H9 (cell line): Measurements from ENCODE around the gene DSCAM. TPM values are rescaled to one million over a fixed set of nuclear protein-coding genes. Genes with fewer than 3 reads are reported as not detected.

Source experiments
- DNase-seq: peaks from one replicate; pipeline ENCODE4 v3.0.0-alpha.2; 2017
- H2AFZ ChIP-seq: one replicate; pipeline ENCODE4 v1.6.1; 2013; ENCODE audit warnings: mild to moderate bottlenecking, low read length, control low read depth, moderate library complexity
- H2AK5ac ChIP-seq: 2 replicates; pipeline ENCODE4 v1.6.1; 2013; ENCODE audit warnings: low read length, control low read depth, mixed read lengths; ENCODE audit not compliant: insufficient read length
- H2BK120ac ChIP-seq: one replicate; pipeline ENCODE4 v1.6.1; 2013; ENCODE audit warnings: low read depth, mild to moderate bottlenecking, low read length, control low read depth, inconsistent platforms; ENCODE audit not compliant: poor library complexity, severe bottlenecking
- H2BK12ac ChIP-seq: 2 replicates; pipeline ENCODE4 v1.6.1; 2013; ENCODE audit warnings: low read length, control low read depth, mixed read lengths, low read depth; ENCODE audit not compliant: insufficient read length
- H2BK15ac ChIP-seq: 2 replicates; pipeline ENCODE4 v1.6.1; 2013; ENCODE audit warnings: low read depth, low read length, control low read depth
- H2BK20ac ChIP-seq: one replicate; pipeline ENCODE4 v1.6.1; 2013; ENCODE audit warnings: low read depth, mild to moderate bottlenecking, low read length, control low read depth, inconsistent platforms; ENCODE audit not compliant: poor library complexity, severe bottlenecking
- H2BK5ac ChIP-seq: 2 replicates; pipeline ENCODE4 v1.6.1; 2013; ENCODE audit warnings: low read length, control low read depth, mixed read lengths; ENCODE audit not compliant: insufficient read length
- H3K14ac ChIP-seq: 2 replicates; pipeline ENCODE4 v1.6.1; 2013; ENCODE audit warnings: low read length, control low read depth; ENCODE audit not compliant: insufficient read depth
- H3K18ac ChIP-seq: 2 replicates; pipeline ENCODE4 v1.6.1; 2013; ENCODE audit warnings: low read depth, mild to moderate bottlenecking, mixed read lengths, low read length, control low read depth; ENCODE audit not compliant: insufficient read length
- H3K23ac ChIP-seq: 2 replicates; pipeline ENCODE4 v1.6.1; 2013; ENCODE audit warnings: low read length, control low read depth, mixed read lengths, low read depth; ENCODE audit not compliant: insufficient read length
- H3K23me2 ChIP-seq: 2 replicates; pipeline ENCODE4 v1.6.1; 2013; ENCODE audit warnings: low read depth, mild to moderate bottlenecking, mixed read lengths, low read length, control low read depth; ENCODE audit not compliant: insufficient read length, poor library complexity, severe bottlenecking
- H3K27ac ChIP-seq: 2 replicates; pipeline ENCODE4 v1.5.1; 2013; ENCODE audit warnings: low read length, control low read depth, mixed read lengths, low read depth; ENCODE audit not compliant: insufficient read length
- H3K27me3 ChIP-seq: 2 replicates; pipeline ENCODE4 v1.6.1; 2013; ENCODE audit warnings: low read length, control low read depth, inconsistent platforms; ENCODE audit not compliant: insufficient read depth
- H3K4ac ChIP-seq: 2 replicates; pipeline ENCODE4 v1.6.1; 2013; ENCODE audit warnings: low read depth, mild to moderate bottlenecking, control low read depth, inconsistent platforms, low read length, moderate library complexity
- H3K4me1 ChIP-seq: 2 replicates; pipeline ENCODE4 v1.6.1; 2013; ENCODE audit warnings: low read length, control low read depth, inconsistent platforms; ENCODE audit not compliant: insufficient read depth
- H3K4me2 ChIP-seq: 2 replicates; pipeline ENCODE4 v1.6.1; 2013; ENCODE audit warnings: low read length, control low read depth, mixed read lengths; ENCODE audit not compliant: insufficient read length, insufficient read depth
- H3K56ac ChIP-seq: 2 replicates; pipeline ENCODE4 v1.6.1; 2013; ENCODE audit warnings: low read depth, mild to moderate bottlenecking, mixed read lengths, low read length, control low read depth; ENCODE audit not compliant: insufficient read length
- H3K79me1 ChIP-seq: 2 replicates; pipeline ENCODE4 v1.6.1; 2013; ENCODE audit warnings: low read depth, mild to moderate bottlenecking, moderate library complexity, low read length, control low read depth, inconsistent platforms; ENCODE audit not compliant: insufficient read depth, poor library complexity, severe bottlenecking
- H3K79me2 ChIP-seq: 2 replicates; pipeline ENCODE4 v1.6.1; 2013; ENCODE audit warnings: low read length, control low read depth, inconsistent platforms; ENCODE audit not compliant: insufficient read depth
- H3K9ac ChIP-seq: 2 replicates; pipeline ENCODE4 v1.6.1; 2013; ENCODE audit warnings: low read length, control low read depth, mixed read lengths; ENCODE audit not compliant: insufficient read length; ENCODE audit errors: extremely low read depth
- H3K9me3 ChIP-seq: one replicate; pipeline ENCODE4 v1.6.1; 2013; ENCODE audit warnings: low read depth, low read length, inconsistent platforms; ENCODE audit not compliant: control insufficient read depth
- H3T11ph ChIP-seq: one replicate; pipeline ENCODE4 v1.6.1; 2013; ENCODE audit warnings: mild to moderate bottlenecking, low read length, control low read depth, inconsistent platforms
- H4K20me1 ChIP-seq: one replicate; pipeline ENCODE4 v1.6.1; 2013; ENCODE audit not compliant: control insufficient read depth, insufficient read length, insufficient read depth
- H4K5ac ChIP-seq: 2 replicates; pipeline ENCODE4 v1.6.1; 2013; ENCODE audit warnings: low read depth, mild to moderate bottlenecking, mixed read lengths, low read length, control low read depth; ENCODE audit not compliant: insufficient read length
- H4K8ac ChIP-seq: replicated peaks from 2 replicates; pipeline ENCODE4 v1.6.1; 2013; ENCODE audit warnings: low read length, control low read depth, mixed read lengths, low read depth; ENCODE audit not compliant: insufficient read length
- H4K91ac ChIP-seq: 2 replicates; pipeline ENCODE4 v1.6.1; 2013; ENCODE audit warnings: low read depth, mild to moderate bottlenecking, moderate library complexity, mixed read lengths, low read length, control low read depth; ENCODE audit not compliant: insufficient read length
- H3K27ac Mint-ChIP-seq, 3 experiments: 2 replicates in 2 of 3; 3 replicates in 1 of 3; pipeline ENCODE4 v1.8.0; 2020 to 2021; ENCODE audit warnings: mixed read lengths in 3 of 3, mild to moderate bottlenecking in 1 of 3, moderate library complexity in 1 of 3
- H3K27me3 Mint-ChIP-seq: 2 replicates; pipeline ENCODE4 v1.8.0; 2021; ENCODE audit warnings: low read depth, mild to moderate bottlenecking, moderate library complexity, mixed read lengths
- H3K36me3 Mint-ChIP-seq, 3 experiments: 2 replicates in 2 of 3; 3 replicates in 1 of 3; pipeline ENCODE4 v1.8.0; 2020 to 2021; ENCODE audit warnings: low read depth in 3 of 3, mixed read lengths in 3 of 3; ENCODE audit not compliant: insufficient read depth in 1 of 3
- H3K4me1 Mint-ChIP-seq, 2 experiments: 2 replicates each; pipeline ENCODE4 v1.8.0; 2020; ENCODE audit warnings: mixed read lengths in 2 of 2
- H3K4me3 Mint-ChIP-seq, 2 experiments: 2 replicates in 1 of 2; 3 replicates in 1 of 2; pipeline ENCODE4 v1.8.0; 2020 to 2021; ENCODE audit warnings: mild to moderate bottlenecking in 2 of 2, mixed read lengths in 2 of 2, moderate library complexity in 1 of 2
- H3K9me3 Mint-ChIP-seq, 2 experiments: 2 replicates in 1 of 2; 3 replicates in 1 of 2; pipeline ENCODE4 v1.8.0; 2020; ENCODE audit warnings: mild to moderate bottlenecking in 2 of 2, mixed read lengths in 2 of 2, moderate library complexity in 1 of 2
- CTCF ChIP-seq: fragments of 200-600 bp; sonication (generic); conservative IDR thresholded peaks from 3 replicates; pipeline ENCODE4 v1.8.0; 2021; ENCODE audit warnings: antibody characterized with exemption, mild to moderate bottlenecking
- WGBS: extraction: QIAGEN DNeasy Blood & Tissue Kit; methylation state at CpG from one replicate; pipeline ENCODE4 v1.1.7; 2013; ENCODE audit warnings: missing lambda C conversion rate, low lambda C conversion rate, mixed read lengths; ENCODE audit not compliant: insufficient read length; ENCODE audit errors: extremely low coverage; 5-methylcytosine and 5-hydroxymethylcytosine counted together
- total RNA-seq: library from RNA; stranded (reverse); gene quantifications from 2 replicates; pipeline ENCODE4 v1.2.1, GENCODE V29; 2021

DSCAM gene
- total RNA-seq, 1 experiment from 2014 or later: 0.17 TPM

- no peaks in the 10 kb centered on the region for H3K23me2 ChIP-seq
- no peak overlapping the region for H2BK12ac ChIP-seq
- H2AK5ac ChIP-seq: no peak overlapping the region
- no peak overlapping the region for H2BK120ac ChIP-seq
- Mint-ChIP-seq H3K4me1 (peaks cover 7 to 8% of the 10 kb centered on the region in 2 experiments), H3K4me3 (no peak overlapping the region), H3K36me3 (peaks cover 4 to 9% (median 7%) of the 10 kb centered on the region in 3 experiments; a peak in 5 of 7 replicates), H3K9me3 (peaks cover 8% of the 10 kb centered on the region in 2 experiments; a peak in 4 of 5 replicates), H3K27me3 (no peaks in the 10 kb centered on the region; the same call in 1 of the 2 replicates), H3K27ac (no peak overlapping the region)
- H3K79me1 ChIP-seq: no peaks in the 10 kb centered on the region
- H2AFZ ChIP-seq: no peak overlapping the region
- no peak overlapping the region for H2BK15ac ChIP-seq
- no peak overlapping the region for H3K9ac ChIP-seq
- H3K4ac ChIP-seq: no peak overlapping the region
- H3K9me3 ChIP-seq: no peaks in the 10 kb centered on the region
- H3K27me3 ChIP-seq: no peaks in the 10 kb centered on the region
- no peaks in the 10 kb centered on the region for H4K20me1 ChIP-seq
- no peak for TF ChIP-seq CTCF
- no peak overlapping the region for H3T11ph ChIP-seq
- H3K18ac ChIP-seq: no peak overlapping the region
- H4K91ac ChIP-seq: no peak overlapping the region
- no peak overlapping the region for H3K14ac ChIP-seq
- no peak overlapping the region for H2BK5ac ChIP-seq
- no peak overlapping the region for H3K56ac ChIP-seq
- no peaks in the 10 kb centered on the region for H3K4me1 ChIP-seq
- DNase-seq: no peak
- no peak overlapping the region for H3K23ac ChIP-seq
- H4K5ac ChIP-seq: no peak overlapping the region
- no CpG with 5 or more reads among the region's 2 CpGs for WGBS
- no peaks in the 10 kb centered on the region for H3K79me2 ChIP-seq
- no peak overlapping the region for H4K8ac ChIP-seq
- no peak overlapping the region for H2BK20ac ChIP-seq
- H3K27ac ChIP-seq: no peak overlapping the region
- H3K4me2 ChIP-seq: no peak overlapping the region
Measured at GRCh38 chr21:40555021-40555528, 291.9 kb downstream of the DSCAM start.
